NCI-H2107 (cell line): ENCODE data around the gene PHACTR4.
"Not testable (repeated sequence)": the region's sequence is repeated elsewhere in the genome, so short reads cannot be mapped to it uniquely, and the experiment has no call there.

Source experiments
- DNase-seq: peaks from one replicate; lab custom pipeline; 2025; lab: John Stamatoyannopoulos, UW

Gene PHACTR4

GRCh38 chr1:28437264-28437923 lies 67.9 kb downstream of the PHACTR4 start:
- DNase-seq, result no peak

GRCh38 chr1:28437924-28438699 lies 68.6 kb downstream of the PHACTR4 start:
- DNase-seq, result peak; percentile 67

- DNase-seq, result no peak
Observed at GRCh38 chr1:28439320-28439719, 69.8 kb downstream of the PHACTR4 start.

GRCh38 chr1:28441674-28442073 lies 72.1 kb downstream of the PHACTR4 start:
- DNase-seq, result no peak

- DNase-seq, result no peak
Observed at GRCh38 chr1:28443550-28443949, 74.0 kb downstream of the PHACTR4 start.

- DNase-seq, result no peak
Observed at GRCh38 chr1:28447679-28448078, 78.1 kb downstream of the PHACTR4 start.

GRCh38 chr1:28448094-28448611 lies 78.6 kb downstream of the PHACTR4 start:
- DNase-seq, result not testable (repeated sequence)

- DNase-seq, result no peak
Observed at GRCh38 chr1:28449904-28450303, 80.4 kb downstream of the PHACTR4 start.

- no peak for DNase-seq
Observed at GRCh38 chr1:28450561-28450960, 81.0 kb downstream of the PHACTR4 start.

- no peak for DNase-seq
Observed at GRCh38 chr1:28451011-28451410, 81.5 kb downstream of the PHACTR4 start.

- DNase-seq, result no peak
Observed at GRCh38 chr1:28456078-28456477, 86.5 kb downstream of the PHACTR4 start.

GRCh38 chr1:28457678-28458077 lies 88.1 kb downstream of the PHACTR4 start:
- no peak for DNase-seq

GRCh38 chr1:28458237-28459228 lies 89.0 kb downstream of the PHACTR4 start:
- DNase-seq, result no peak

GRCh38 chr1:28466226-28466778 lies 96.8 kb downstream of the PHACTR4 start:
- DNase-seq, result no peak

GRCh38 chr1:28470146-28470545 lies 100.6 kb downstream of the PHACTR4 start:
- no peak for DNase-seq

GRCh38 chr1:28479497-28479896 lies 110.0 kb downstream of the PHACTR4 start:
- DNase-seq, result not testable (repeated sequence)

GRCh38 chr1:28480308-28480707 lies 110.8 kb downstream of the PHACTR4 start:
- no peak for DNase-seq

GRCh38 chr1:28482138-28482537 lies 112.6 kb downstream of the PHACTR4 start:
- DNase-seq, result no peak

GRCh38 chr1:28482702-28483101 lies 113.2 kb downstream of the PHACTR4 start:
- DNase-seq, result no peak

- no peak for DNase-seq
Observed at GRCh38 chr1:28494737-28495136, 125.2 kb downstream of the PHACTR4 start.

- DNase-seq, result no peak
Observed at GRCh38 chr1:28499553-28499952, 130.0 kb downstream of the PHACTR4 start.

GRCh38 chr1:28501925-28502324 lies 132.4 kb downstream of the PHACTR4 start:
- no peak for DNase-seq
